ENCODE measurements around the gene UBALD2. TPM values are rescaled to one million over a fixed set of nuclear protein-coding genes. Genes with fewer than 3 reads are reported as not detected.

Gene UBALD2
- polyA plus RNA-seq, 1 donor (not counting 4 experiments of a cell fraction or from before 2014, with no cell fraction given) = 33.9 TPM

- no peak overlapping the region for H2AFZ ChIP-seq (ENCODE audit: control insufficient read depth, low read length)
- no peak for FAIRE-seq
- no peaks in the 10 kb centered on the region for H3K27me3 ChIP-seq (ENCODE audit: control insufficient read depth, extremely low read depth, insufficient read depth, low read length)
- H3K4me2 ChIP-seq (ENCODE audit: control insufficient read depth, extremely low read depth, insufficient read depth, low read depth, low read length) = no peak overlapping the region
- H3K4me3 ChIP-seq (ENCODE audit: control insufficient read depth in 2 of 3, extremely low read depth in 1 of 3, insufficient read depth in 2 of 3, low read depth in 1 of 3, low read length in 3 of 3) = no peak overlapping the region
- dilution Hi-C loops (cut with MboI; ENCODE audit: extremely low pct_ligation_motif_present, low sequenced_read_pairs) = no loop called here
- H3K4me1 ChIP-seq (ENCODE audit: control insufficient read depth, extremely low read depth, insufficient read depth, low read length) = peaks cover 31% of the 10 kb centered on the region
- peaks cover under 1% of the 10 kb centered on the region for H3K9me1 ChIP-seq (ENCODE audit: control insufficient read depth, extremely low read depth, insufficient read depth, low read length)
- no peaks in the 10 kb centered on the region for H4K20me1 ChIP-seq (ENCODE audit: control insufficient read depth, extremely low read depth, insufficient read depth, low read length)
- H3K9me3 ChIP-seq (ENCODE audit: control insufficient read depth, low read depth, low read length) = no peaks in the 10 kb centered on the region
- no peaks in the 10 kb centered on the region for H3K36me3 ChIP-seq (ENCODE audit: control insufficient read depth in 2 of 2, extremely low read depth in 1 of 2, insufficient read depth in 2 of 2, low read length in 2 of 2)
- no peak for TF ChIP-seq CTCF (optimal IDR thresholded peaks at IDR 0.05 in 1 of 3, IDR thresholded peaks at IDR 0.05 in 1 of 3, conservative IDR thresholded peaks at IDR 0.05 in 1 of 3; ENCODE audit: extremely low read depth in 1 of 3, insufficient read depth in 2 of 3, low read length in 3 of 3)
- TF ChIP-seq EZH2 (IDR thresholded peaks at IDR 0.05; ENCODE audit: low read length) = no peak
- peaks cover 7% of the 10 kb centered on the region for H3K79me2 ChIP-seq (ENCODE audit: control insufficient read depth, insufficient read depth, low read length)
- H3K9ac ChIP-seq (ENCODE audit: control insufficient read depth, extremely low read depth, insufficient read depth, low read length) = no peak overlapping the region
- DNase-seq (ENCODE audit: low read depth, low spot score) = no peak
- H3K27ac ChIP-seq (ENCODE audit: control insufficient read depth, insufficient read depth, low read length) = no peak overlapping the region
Observed at GRCh38 chr17:76261421-76262215, 3.5 kb upstream of the UBALD2 start.

GRCh38 chr17:76262732-76263344 is 2.3 kb upstream of the UBALD2 start:
- dilution Hi-C loops (cut with MboI; ENCODE audit: extremely low pct_ligation_motif_present, low sequenced_read_pairs) = no loop called here
- no peak for FAIRE-seq
- H3K79me2 ChIP-seq (ENCODE audit: control insufficient read depth, insufficient read depth, low read length) = peaks cover 14% of the 10 kb centered on the region
- H3K4me2 ChIP-seq (ENCODE audit: control insufficient read depth, extremely low read depth, insufficient read depth, low read depth, low read length) = peak overlapping the region; percentile 81
- peak overlapping the region; percentile 90 for H3K27ac ChIP-seq (ENCODE audit: control insufficient read depth, insufficient read depth, low read length)
- H3K9me1 ChIP-seq (ENCODE audit: control insufficient read depth, extremely low read depth, insufficient read depth, low read length) = peaks cover 2% of the 10 kb centered on the region
- H3K27me3 ChIP-seq (ENCODE audit: control insufficient read depth, extremely low read depth, insufficient read depth, low read length) = no peaks in the 10 kb centered on the region
- peaks cover 43% of the 10 kb centered on the region for H3K4me1 ChIP-seq (ENCODE audit: control insufficient read depth, extremely low read depth, insufficient read depth, low read length)
- H3K9me3 ChIP-seq (ENCODE audit: control insufficient read depth, low read depth, low read length) = no peaks in the 10 kb centered on the region
- peak overlapping the region; percentile 64 for H3K9ac ChIP-seq (ENCODE audit: control insufficient read depth, extremely low read depth, insufficient read depth, low read length)
- DNase-seq (ENCODE audit: low read depth, low spot score) = no peak
- peak overlapping the region in 1 of 3 experiments; percentile 45 for H3K4me3 ChIP-seq (ENCODE audit: control insufficient read depth in 2 of 3, extremely low read depth in 1 of 3, insufficient read depth in 2 of 3, low read depth in 1 of 3, low read length in 3 of 3)
- no peaks in the 10 kb centered on the region for H3K36me3 ChIP-seq (ENCODE audit: control insufficient read depth in 2 of 2, extremely low read depth in 1 of 2, insufficient read depth in 2 of 2, low read length in 2 of 2)
- peak overlapping the region; percentile 89 for H2AFZ ChIP-seq (ENCODE audit: control insufficient read depth, low read length)
- TF ChIP-seq EZH2 (IDR thresholded peaks at IDR 0.05; ENCODE audit: low read length) = no peak
- TF ChIP-seq CTCF (optimal IDR thresholded peaks at IDR 0.05 in 1 of 3, IDR thresholded peaks at IDR 0.05 in 1 of 3, conservative IDR thresholded peaks at IDR 0.05 in 1 of 3; ENCODE audit: extremely low read depth in 1 of 3, insufficient read depth in 2 of 3, low read length in 3 of 3) = no peak
- H4K20me1 ChIP-seq (ENCODE audit: control insufficient read depth, extremely low read depth, insufficient read depth, low read length) = no peaks in the 10 kb centered on the region

Data from keratinocyte (primary cell).